C4-2B (cell line): ENCODE data around the gene CCNJL.

ENCODE experiments used
- CTCF ChIP-seq: fragments of 450-650 bp; conservative IDR thresholded peaks from 2 replicates; pipeline ENCODE4 v1.5.1; 2017; ENCODE audit warnings: mild to moderate bottlenecking
- ZFX ChIP-seq: fragments of 450-650 bp; IDR thresholded peaks from 2 replicates; pipeline ENCODE4 v1.6.1; 2017

GRCh38 chr5:160229190-160229742 lies 83.1 kb downstream of the CCNJL start, which contains the start of gene FABP6:
- TF ChIP-seq CTCF (no peak), ZFX (no peak)
